HG03342 (cell line): ENCODE data around the gene SPATS2.
A peak's percentile ranks its signal among the peaks of the same experiment; 100 is the strongest.

ENCODE experiments used
- ATAC-seq: cut with Tn5 transposase; IDR thresholded peaks from one replicate; pipeline ENCODE4 v1.9.1; 2021; ENCODE audit warnings: mild to moderate bottlenecking, moderate library complexity; ENCODE audit not compliant: unreplicated experiment

SPATS2 gene

DNA sequence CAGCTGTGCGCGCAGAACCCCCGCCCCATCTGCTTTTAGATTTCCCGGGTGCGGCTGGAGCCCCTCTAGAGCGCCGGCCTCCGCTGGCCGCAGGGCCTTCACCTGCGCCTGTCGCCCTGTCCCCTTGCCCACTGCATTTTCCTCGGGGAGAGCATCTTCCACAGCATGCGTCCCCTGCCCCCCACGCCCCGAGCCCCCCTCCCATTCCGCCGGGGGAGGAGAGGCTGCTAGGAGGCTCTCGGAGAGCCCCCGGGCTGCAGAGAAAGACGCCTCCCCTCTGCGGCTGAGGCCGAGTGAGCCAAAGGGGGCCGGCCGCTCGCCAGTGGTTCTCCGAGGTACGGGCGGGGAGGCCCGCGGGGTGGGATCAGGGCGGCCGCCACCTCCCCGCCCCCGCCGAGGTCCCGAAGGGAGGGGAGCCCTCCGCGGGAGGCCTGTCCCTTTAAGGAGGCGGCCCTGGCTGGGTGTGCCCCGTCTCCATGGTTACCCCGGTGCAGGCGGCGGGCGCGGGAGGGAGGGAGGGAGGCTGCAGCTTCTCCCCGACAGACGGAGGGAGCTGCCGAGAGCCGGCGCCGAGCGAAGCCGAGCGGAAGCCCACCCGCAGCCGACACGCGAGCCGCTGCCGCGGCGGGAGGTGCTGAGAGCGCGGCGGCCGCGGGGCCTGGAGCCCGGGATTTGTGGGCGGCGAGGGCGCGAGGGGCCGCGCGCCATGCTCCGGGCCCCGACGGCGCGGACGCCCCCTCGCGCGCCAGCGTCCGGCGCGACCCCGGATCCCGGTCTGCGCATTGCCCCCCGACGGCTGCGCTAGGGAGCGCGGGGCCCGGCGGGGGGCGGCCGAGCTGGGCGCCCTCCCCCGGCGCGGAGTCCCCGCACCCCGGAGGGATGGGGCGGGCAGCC is 171.5 kb downstream of the SPATS2 start, which contains the start of gene KCNH3:
KCNH3 (plus strand) TSS at position 521 of the 894 bp plus-strand sequence. CDS start 387 bp downstream, outside the sequence.
- ATAC-seq = peak; percentile 70

DNA sequence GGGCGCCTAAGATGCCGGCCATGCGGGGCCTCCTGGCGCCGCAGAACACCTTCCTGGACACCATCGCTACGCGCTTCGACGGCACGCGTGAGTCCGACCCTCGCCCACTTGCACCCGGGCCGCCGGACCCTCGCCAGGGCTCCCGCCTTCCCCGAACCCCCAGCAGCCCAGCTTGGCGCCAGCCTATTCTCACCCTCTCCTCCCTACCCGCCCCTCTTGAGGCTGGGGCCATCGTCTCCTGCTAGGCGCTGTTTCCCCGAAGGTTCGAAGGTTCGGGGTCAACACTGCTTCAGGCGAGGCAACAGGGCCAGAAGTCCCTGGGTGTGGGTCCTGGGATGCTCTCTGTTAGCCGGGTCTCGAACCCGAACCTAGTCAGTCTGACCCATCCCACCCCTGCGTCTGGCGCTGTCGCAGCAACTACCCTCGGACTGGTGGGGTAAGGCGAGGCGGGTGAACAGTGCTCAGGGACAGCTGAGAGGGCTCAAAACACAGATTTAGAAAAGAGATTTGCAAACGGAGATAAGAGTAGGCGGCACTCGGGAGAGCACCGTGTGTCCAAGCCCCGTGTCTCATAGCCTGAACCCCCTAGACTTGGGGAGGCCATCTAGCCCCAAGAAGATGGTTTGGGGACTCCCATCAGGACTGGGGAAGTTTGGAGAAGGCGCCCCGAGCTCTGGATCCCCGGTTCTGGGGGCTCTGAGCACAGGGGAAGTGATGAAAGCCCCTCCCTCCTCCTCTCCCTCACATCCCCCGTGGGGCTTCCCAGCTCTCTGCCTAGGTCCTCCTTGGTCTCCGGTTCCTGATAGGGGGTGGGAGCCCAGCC is 172.4 kb downstream of the SPATS2 start:
- ATAC-seq = no peak

DNA sequence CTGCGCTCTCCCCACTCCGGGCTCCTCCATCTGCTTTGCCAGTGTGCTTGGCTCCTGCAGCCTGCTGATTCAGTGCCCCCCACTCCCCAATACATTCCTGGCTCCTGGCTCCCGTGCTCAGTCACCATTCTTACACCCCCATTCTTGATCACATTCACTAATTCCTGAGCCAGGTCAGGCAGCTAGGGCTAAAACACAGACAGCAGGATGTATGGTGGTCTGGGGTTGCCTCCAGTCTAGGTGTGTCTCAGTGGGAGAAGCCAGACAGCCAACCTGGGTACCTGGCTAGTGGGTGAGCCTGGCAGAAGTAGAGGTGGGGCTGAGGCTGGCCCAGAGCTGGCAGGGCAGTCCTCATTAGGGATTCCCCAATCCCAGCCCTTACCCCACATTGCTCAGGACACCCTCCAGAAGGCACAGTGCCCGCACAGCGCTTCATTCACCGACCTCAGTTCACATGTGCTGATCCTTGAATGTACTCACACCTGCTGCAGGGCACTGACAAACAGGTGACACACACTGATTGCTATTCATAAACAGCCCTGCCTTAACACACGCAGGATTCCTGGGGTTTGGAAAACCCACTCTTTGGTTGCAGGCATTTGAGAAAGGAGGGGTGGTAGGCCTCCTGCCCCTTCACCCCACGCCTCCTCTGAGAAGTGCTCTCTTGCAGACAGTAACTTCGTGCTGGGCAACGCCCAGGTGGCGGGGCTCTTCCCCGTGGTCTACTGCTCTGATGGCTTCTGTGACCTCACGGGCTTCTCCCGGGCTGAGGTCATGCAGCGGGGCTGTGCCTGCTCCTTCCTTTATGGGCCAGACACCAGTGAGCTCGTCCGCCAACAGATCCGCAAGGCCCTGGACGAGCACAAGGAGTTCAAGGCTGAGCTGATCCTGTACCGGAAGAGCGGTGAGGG is 173.2 kb downstream of the SPATS2 start:
- no peak for ATAC-seq

DNA sequence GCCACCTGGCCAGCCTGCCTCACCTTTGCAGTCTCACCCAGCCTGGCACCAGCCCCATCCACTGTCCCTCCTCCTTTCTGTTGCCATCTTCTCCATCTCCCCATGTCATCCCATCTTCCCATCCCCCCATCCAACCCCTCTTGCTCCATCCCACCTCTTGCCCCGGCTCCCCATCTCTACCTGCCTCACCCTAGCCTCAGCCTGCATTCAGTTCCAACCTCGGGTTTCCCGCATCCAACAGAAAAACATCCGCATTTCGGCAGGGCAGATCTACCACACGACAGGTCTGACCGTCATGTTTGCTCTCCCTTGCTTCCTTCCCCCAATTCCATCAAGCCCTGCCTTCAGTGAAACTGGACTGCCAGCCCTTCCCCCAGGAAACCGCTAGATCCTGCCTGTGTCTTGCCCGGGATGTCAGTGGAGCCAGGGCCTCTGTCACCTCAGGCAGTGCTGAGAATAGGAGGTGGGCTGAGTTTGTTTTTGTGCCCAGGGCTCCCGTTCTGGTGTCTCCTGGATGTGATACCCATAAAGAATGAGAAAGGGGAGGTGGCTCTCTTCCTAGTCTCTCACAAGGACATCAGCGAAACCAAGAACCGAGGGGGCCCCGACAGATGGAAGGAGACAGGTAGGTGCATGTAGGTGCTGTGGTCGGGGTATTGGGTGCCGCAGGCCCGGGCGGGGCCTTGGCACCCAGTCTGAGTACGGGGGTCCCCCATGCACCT is 174.0 kb downstream of the SPATS2 start:
- ATAC-seq = no peak

DNA sequence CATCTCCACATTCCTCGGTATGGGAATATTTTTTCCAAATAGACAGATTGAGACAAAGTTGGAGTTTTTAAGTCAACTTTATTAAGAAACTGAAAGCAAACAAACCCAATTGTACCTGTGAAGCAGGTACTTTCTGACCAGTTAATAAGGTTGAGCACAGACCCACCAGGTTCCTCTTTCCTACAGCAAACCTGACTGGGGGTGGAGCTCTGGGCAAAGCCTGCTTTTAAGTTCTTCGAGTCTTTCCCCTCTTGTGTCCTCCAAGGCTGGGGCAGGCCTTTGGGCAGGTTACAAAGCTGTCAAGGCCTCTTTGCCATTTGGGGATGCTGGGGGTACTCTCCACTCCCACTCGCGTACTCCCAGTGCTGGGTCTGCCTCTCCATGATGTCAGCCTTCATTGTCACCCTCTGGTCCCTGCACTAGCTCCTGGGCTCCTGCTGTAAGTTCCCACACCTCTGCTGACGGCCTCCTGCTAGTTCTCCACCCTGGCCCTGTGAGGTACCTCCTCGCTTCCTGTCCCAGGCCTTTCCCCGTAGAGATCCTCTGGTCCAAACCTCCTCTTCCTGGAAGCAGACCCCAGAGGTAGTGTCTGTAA is 174.7 kb downstream of the SPATS2 start:
- no peak for ATAC-seq

DNA sequence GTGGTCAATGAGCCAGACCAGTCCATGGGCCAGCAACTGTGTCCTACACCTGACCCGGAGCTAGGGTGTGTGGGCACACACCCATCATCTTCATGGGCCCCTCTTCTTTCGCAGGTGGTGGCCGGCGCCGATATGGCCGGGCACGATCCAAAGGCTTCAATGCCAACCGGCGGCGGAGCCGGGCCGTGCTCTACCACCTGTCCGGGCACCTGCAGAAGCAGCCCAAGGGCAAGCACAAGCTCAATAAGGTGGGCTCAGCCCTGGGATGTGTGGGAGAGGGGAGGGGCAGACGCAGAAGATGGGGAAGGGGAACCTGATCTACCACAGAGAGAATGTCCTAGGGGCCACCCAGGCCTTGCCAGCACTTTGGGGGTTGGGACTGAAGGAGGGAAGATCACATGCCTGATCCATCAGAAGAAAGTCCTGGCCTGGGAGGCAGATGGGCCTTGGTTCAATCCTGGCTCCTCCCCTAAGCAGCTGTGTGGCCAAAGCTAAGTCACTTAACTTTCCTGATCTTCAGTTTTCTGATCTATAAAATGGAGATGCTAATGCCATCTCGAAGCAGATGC is 175.4 kb downstream of the SPATS2 start:
- ATAC-seq = no peak

DNA sequence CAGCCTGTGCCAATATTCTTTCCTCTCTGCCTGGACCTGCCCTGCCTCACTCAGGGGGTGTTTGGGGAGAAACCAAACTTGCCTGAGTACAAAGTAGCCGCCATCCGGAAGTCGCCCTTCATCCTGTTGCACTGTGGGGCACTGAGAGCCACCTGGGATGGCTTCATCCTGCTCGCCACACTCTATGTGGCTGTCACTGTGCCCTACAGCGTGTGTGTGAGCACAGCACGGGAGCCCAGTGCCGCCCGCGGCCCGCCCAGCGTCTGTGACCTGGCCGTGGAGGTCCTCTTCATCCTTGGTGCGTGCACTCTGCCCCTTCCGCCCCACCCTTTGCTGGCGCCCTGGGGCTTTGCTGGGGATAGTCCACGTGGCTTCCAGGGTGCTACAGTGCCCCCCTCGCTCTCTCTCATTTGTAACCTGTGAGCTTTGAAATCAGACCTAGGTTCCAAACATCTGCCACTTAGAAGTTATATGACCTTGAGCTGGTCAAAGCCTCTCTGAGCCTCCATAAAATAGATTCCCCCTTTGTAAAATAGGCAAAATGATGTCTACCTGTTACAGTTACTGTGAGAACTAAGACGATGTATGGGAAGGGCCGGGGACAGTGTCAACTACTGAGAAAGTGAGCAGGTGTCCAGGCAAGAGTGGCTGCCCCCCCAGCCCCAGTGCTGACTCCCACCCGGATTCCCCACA is 176.1 kb downstream of the SPATS2 start:
- no peak for ATAC-seq

DNA sequence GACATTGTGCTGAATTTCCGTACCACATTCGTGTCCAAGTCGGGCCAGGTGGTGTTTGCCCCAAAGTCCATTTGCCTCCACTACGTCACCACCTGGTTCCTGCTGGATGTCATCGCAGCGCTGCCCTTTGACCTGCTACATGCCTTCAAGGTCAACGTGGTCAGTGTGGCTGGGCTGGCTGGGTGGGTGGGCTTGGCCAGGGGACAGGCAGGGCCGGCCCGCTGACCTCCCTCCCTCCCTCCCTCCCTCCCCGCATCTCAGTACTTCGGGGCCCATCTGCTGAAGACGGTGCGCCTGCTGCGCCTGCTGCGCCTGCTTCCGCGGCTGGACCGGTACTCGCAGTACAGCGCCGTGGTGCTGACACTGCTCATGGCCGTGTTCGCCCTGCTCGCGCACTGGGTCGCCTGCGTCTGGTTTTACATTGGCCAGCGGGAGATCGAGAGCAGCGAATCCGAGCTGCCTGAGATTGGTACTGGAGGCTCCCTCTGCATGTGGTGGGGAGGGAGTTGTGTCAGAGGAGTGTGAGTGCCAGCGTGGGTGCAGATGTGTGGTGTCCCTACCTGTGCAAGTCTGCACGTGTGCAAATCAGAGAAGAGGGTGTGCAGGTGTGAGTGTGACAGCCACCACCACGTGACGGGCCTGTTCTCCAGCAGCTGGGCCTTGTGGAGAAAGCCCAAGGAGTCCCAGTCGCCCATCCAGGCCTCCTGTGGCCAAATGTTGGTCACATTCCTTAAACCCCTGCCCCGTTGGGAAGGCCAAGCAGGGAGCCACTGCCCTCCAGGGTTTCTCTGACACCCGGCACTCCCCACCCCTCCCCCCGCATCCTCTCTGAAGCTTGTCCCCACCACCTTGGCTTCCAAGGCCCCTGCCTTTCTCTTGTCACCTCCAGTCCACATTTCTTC is 176.9 kb downstream of the SPATS2 start:
- ATAC-seq = no peak

DNA sequence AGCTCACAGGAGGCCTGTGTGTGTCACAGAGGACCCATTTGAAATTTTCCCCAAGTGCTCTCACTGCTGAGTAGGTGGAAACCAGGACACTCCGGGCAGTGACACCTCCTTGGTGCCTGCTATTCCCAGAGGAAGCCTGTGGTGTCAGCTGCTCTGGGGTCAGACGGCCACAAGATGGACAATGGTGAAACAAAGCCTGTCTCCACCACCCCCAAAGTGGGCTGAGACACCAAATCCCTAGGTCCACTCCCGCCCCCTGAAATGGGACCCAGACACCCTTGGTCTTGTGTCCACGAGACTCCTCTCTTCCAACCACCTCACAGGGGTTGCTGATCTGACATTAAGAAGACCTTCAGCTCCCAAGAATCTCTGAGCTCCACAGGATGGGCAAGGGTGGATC is 178.6 kb downstream of the SPATS2 start:
- no peak for ATAC-seq

DNA sequence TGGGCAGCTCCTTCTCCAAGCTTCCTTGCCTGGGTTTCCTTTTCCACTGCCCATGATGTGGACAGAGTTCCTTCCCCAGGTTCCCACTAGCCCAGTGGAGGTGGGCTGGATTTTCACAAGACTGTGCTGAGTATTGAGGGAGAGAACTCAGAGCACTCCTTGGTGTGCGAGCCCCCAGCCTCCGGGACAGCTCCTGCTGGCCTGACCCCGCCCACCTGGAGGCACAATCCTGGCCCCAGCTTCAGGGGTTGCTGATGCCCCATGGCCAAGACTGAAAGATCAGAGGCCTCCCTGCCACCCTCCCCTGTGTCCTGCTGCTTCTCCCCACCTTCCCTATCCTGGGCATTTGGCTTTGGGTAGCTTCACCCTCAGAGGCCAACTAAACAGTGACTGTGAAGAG is 179.2 kb downstream of the SPATS2 start:
- no peak for ATAC-seq

DNA sequence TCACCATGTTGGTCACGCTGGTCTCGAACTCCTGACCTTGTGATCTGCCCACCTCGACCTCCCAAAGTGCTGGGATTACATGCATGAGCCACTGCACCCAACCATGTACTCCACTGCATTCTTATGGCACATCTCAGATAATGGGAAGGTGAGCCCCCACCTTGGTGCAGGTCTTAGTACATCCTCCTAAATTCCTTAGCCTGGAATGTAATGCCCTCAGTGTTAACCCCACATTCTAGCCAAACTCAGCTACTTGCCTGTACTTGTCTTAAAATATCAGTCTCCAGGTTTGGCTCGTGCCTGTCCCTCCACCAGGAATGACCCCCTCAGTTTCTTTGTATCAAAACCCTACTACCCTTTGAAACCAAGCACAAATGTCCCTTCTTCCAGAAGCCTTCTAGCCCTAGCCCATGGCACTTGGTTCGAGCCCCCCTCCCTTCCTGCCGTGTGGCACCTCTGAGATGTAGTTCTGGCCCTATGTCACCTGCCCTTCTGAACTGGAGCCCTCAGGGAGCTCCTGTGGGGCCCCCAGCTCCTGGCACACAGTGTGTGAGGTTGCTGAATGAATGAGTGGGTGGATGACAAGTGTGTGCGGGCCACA is 179.9 kb downstream of the SPATS2 start:
- ATAC-seq = no peak

DNA sequence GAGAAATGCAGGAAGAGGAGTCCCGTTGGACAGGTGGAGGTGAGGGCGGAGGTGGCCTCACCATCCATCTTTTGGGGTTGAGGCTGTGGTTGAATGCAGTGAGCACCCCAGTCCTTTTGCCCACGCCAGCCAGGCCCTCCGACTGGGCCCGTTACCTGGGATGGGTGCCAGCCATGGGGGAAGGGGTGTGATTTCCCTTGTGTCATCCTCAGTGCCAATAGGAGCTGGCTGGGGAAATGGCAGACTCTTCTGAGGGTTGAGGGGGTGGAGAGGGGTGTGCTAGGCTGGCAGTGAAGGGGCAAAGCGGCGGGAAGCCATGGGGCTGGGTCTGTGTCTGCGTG is 181.2 kb downstream of the SPATS2 start:
- no peak for ATAC-seq

DNA sequence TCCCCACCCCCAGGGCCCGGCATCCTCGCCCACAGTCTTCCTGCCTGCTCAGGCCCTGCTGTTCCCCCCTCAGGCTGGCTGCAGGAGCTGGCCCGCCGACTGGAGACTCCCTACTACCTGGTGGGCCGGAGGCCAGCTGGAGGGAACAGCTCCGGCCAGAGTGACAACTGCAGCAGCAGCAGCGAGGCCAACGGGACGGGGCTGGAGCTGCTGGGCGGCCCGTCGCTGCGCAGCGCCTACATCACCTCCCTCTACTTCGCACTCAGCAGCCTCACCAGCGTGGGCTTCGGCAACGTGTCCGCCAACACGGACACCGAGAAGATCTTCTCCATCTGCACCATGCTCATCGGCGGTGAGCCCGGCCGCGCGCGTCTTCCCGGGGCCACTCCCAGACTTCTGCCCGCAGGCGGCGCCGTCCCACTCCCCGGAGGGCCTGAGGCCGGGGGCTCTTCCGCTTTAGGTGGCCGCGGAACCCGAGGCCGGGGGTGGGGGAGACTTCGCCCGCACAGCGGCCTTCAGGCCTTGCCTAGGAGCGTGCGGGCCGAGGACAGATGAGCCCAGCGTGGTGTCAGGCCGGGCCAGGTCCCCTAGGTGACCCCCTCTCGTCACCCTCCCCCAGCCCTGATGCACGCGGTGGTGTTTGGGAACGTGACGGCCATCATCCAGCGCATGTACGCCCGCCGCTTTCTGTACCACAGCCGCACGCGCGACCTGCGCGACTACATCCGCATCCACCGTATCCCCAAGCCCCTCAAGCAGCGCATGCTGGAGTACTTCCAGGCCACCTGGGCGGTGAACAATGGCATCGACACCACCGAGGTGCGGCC is 181.8 kb downstream of the SPATS2 start:
- no peak for ATAC-seq

DNA sequence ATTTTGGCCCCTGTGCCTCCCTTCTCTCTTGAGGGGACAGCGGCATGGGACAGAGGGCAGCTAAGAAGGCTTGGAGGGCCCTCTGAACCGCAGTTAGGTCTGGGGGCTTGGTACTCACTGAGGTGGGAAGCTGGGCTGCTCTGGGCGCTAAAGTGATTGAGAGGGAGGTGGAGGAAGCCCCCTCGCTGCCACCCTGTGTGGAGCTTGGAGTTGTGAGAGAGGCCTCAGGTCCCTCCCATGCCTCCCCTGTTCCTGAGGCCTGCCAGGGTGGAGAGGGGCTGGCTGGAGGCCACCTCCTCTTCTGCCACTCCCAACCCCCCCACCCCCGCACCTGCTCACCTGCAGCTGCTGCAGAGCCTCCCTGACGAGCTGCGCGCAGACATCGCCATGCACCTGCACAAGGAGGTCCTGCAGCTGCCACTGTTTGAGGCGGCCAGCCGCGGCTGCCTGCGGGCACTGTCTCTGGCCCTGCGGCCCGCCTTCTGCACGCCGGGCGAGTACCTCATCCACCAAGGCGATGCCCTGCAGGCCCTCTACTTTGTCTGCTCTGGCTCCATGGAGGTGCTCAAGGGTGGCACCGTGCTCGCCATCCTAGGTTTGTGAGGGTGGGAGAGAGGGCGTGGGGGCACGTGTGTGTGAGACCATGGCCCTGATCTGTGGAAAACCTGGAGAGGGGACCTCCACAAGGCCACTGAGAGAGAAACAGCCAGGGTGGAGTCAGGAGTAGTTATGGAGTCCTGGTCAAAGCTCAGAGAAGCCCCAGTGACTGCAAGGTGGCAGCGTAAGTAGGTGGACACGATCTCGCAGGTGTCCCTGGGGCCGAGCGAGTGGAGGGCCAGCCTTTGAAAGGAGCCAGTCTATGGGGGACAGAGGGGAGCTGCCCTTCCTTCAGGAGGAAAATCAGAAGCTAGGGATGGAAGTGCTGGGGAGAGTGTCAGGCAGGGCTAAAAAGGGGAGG is 182.8 kb downstream of the SPATS2 start:
- ATAC-seq = no peak

DNA sequence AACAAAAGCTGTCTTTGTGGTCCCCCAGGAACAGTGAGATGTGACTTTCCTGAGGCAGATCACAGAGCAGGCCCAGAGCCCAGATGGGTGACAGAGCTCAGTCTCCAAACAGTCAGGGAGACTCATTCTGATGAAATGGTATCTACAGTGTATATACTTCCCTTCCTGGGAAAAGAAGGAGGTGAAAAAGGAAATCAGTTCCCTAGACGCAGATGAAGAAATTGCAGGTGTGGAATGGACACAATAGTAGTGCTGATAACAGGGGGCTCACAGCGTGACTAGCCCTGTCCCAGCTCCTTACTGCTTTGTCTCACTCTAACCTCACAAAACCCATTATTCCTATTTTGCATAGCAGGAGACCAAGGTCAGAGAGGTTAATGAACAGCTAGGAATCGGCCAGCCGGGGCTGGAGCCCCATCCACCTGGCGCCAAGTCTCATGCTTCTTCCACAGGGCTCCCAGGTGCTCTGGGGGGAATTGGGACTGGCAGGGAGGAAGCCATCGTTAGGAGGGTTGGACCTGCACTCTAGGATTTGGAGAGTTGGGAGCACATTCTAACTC is 183.5 kb downstream of the SPATS2 start:
- no peak for ATAC-seq
